GM12864 (cell line): ENCODE measurements around the gene TLR2.
A peak's percentile ranks its signal among the peaks of the same experiment; 100 is the strongest.

ENCODE experiments used
- DNase-seq: peaks from one replicate; pipeline ENCODE4 v3.0.0-alpha.2; 2011; ENCODE audit warnings: low read depth
- H3K4me3 ChIP-seq: 2 replicates; pipeline ENCODE4 v1.5.1; 2011; ENCODE audit warnings: mild to moderate bottlenecking, low read depth, low read length, control low read depth
- CTCF ChIP-seq: IDR thresholded peaks from 2 replicates; pipeline ENCODE4 v1.5.1; 2011; ENCODE audit warnings: low read depth, mild to moderate bottlenecking, moderate library complexity, low read length, control low read depth, inconsistent platforms; ENCODE audit errors: missing control alignments

Gene TLR2

DNA sequence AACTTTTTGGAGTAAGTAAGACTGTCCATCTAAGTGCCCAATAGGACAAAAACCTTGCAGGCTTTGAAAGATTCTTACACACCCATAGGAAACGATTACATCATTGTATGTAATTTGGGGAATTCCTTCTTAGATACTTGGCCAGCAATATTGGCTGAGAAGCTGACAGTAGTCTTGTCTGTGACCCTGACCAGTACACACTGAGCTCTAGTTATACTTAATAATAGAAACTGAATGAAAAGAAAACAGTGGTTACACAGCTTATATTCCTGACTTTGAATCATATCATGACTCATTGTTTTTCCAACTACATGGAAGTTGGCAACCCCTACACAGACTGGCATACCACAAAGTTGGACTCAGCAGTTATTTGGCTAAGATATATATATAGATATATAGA, 7.1 kb upstream of the TLR2 start:
- DNase-seq, result no peak
- TF ChIP-seq CTCF, result no peak
- H3K4me3 ChIP-seq, result no peak overlapping the region

DNA sequence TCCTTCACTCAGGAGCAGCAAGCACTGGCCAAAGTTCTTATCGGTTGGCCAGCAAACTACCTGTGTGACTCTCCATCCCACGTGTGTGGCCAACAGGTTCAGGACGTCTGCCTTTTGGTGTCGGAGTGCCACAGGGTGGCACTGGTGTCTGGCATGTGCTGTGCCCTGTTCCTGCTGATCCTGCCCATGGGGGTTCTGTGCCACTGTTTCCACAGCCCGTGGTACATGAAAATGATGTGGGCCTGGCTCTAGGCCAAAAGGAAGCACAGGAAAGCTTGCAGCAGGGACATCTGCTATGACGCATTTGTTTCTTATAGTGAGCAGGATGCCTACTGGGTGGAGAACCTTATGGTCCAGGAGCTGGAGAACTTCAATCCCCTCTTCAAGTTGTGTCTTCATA, 4.6 kb upstream of the TLR2 start:
- no peak for TF ChIP-seq CTCF
- no peak for DNase-seq
- H3K4me3 ChIP-seq, result no peak overlapping the region

DNA sequence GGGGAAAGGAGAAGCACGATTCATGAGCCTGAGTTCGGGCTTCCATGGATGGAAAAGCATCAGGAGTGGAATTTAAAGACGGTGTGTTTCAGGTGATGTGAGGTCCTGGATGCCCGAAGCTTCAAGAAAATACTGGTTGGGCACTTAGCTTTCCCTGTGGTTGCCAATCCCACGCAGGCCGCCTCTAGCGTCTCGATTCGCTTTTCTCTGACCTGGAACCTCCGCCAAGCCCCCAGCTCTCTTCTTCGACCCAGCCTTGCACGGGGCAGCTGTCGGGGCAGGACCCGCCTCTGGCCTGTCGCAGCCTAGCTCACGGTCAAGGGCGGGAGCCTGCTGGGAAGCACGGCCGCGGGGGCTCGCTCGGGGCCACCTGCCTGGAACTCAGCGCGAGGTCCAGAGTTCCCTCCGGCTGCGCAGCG, 308 bp upstream of the TLR2 start:
- peak overlapping the region; percentile 40 for H3K4me3 ChIP-seq
- no peak for DNase-seq
- no peak for TF ChIP-seq CTCF

DNA sequence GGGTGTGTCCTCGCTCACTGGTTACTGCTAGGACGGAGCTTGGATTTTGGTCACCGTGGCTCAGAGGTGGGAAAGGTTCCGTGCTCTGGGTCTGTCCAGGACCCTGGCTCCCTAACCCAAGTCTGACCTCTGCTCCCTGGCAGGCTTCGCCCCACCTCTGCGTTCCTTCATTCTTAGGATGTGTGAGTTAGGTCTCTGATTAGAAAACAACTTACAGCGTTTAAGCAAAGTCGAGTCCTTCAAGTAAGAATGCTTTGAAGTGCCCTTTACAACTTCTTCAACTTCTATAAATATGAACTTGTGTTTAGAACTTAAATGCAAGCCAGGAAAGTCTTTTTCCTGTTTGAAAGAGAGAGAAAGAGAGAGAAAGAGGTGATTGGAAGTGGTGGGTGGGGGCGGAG, 891 bp downstream of the TLR2 start:
- no peak for DNase-seq
- peak overlapping the region; percentile 40 for H3K4me3 ChIP-seq
- no peak for TF ChIP-seq CTCF

- no peak for DNase-seq
- no peak overlapping the region for H3K4me3 ChIP-seq
- TF ChIP-seq CTCF, result no peak
Observed at GRCh38 chr4:153704522-153704921, 20.4 kb downstream of the TLR2 start.

- H3K4me3 ChIP-seq, result no peak overlapping the region
- no peak for DNase-seq
- TF ChIP-seq CTCF, result no peak
Observed at GRCh38 chr4:153705743-153706468, 21.8 kb downstream of the TLR2 start.

- TF ChIP-seq CTCF, result no peak
- DNase-seq, result no peak
- no peak overlapping the region for H3K4me3 ChIP-seq
Observed at GRCh38 chr4:153706519-153706918, 22.4 kb downstream of the TLR2 start.
